Caco-2 (cell line): Measurements from ENCODE around the gene SART1. TPM values are rescaled to one million over a fixed set of nuclear protein-coding genes. Genes with fewer than 3 reads are reported as not detected.
A peak's percentile ranks its signal among the peaks of the same experiment; 100 is the strongest.

ENCODE experiments used
- BruUV-seq: library from RNA; stranded (reverse); fragments of 400-500 nt; replicated peaks from 2 replicates; lab custom pipeline; 2021; lab: Mats Ljungman, UMichigan
- CTCF ChIA-PET: fragments of 300-600 bp; sonication (Branson Sonifier 250); formaldehyde crosslinking; loops from one replicate; lab custom pipeline; 2022; ENCODE audit warnings: antibody characterized with exemption; lab: Charles Lee
- POLR2A ChIA-PET: fragments of 300-600 bp; sonication (Branson Sonifier 250); formaldehyde crosslinking; loops from one replicate; lab custom pipeline; 2022; ENCODE audit warnings: antibody characterized with exemption; lab: Charles Lee
- DNase-seq, 2 experiments: peaks; one replicate each; pipeline versions ENCODE4 v3.0.0 to v3.0.0-alpha.2; 2020 to 2022
- H3K27me3 ChIP-seq: replicated peaks from 2 replicates; pipeline ENCODE4 v1.6.0; 2011; ENCODE audit warnings: low read length; ENCODE audit not compliant: control insufficient read depth, insufficient read depth
- H3K36me3 ChIP-seq: 2 replicates; pipeline ENCODE4 v1.5.1; 2011; ENCODE audit warnings: low read length; ENCODE audit not compliant: control insufficient read depth, insufficient read depth
- H3K4me1 ChIP-seq: fragments of 250-450 bp; sonication (Bioruptor Pico); 2 replicates; pipeline ENCODE4 v1.5.1; 2020; ENCODE audit warnings: mild to moderate bottlenecking
- H3K4me3 ChIP-seq: 2 replicates; pipeline ENCODE4 v1.5.1; 2011; ENCODE audit warnings: low read depth, mild to moderate bottlenecking, control low read depth, low read length
- H3K9me3 ChIP-seq: fragments of 250-450 bp; sonication (Bioruptor Pico); 2 replicates; pipeline ENCODE4 v1.5.1; 2020; ENCODE audit warnings: mild to moderate bottlenecking, moderate library complexity
- H3K27ac Mint-ChIP-seq: one replicate; pipeline ENCODE4 v1.8.0; 2022; ENCODE audit warnings: mixed read lengths; ENCODE audit not compliant: unreplicated experiment
- H3K27me3 Mint-ChIP-seq: one replicate; pipeline ENCODE4 v1.8.0; 2022; ENCODE audit warnings: mixed read lengths; ENCODE audit not compliant: insufficient read depth, unreplicated experiment
- H3K36me3 Mint-ChIP-seq: one replicate; pipeline ENCODE4 v1.8.0; 2022; ENCODE audit warnings: mild to moderate bottlenecking, mixed read lengths; ENCODE audit not compliant: insufficient read depth, unreplicated experiment
- H3K4me1 Mint-ChIP-seq: one replicate; pipeline ENCODE4 v1.8.0; 2022; ENCODE audit warnings: low read depth, mixed read lengths; ENCODE audit not compliant: unreplicated experiment
- H3K4me3 Mint-ChIP-seq: one replicate; pipeline ENCODE4 v1.8.0; 2022; ENCODE audit warnings: mild to moderate bottlenecking, moderate library complexity, mixed read lengths; ENCODE audit not compliant: unreplicated experiment
- H3K9me3 Mint-ChIP-seq: one replicate; pipeline ENCODE4 v1.8.0; 2022; ENCODE audit warnings: mixed read lengths; ENCODE audit not compliant: unreplicated experiment
- intact Hi-C: fragments of 100-400 bp; cut with micrococcal nuclease; formaldehyde crosslinking; loops from one replicate; pipeline ENCODE4 v1.10.0; 2022; ENCODE audit not compliant: unreplicated experiment
- total RNA-seq: library from RNA; stranded (reverse); gene quantifications from 2 replicates; pipeline ENCODE4 v1.2.3, GENCODE V29; 2022
- TF ChIP-seq, protein P1 (sequence below), 2 experiments: fragments of 200-600 bp in 1 of 2; IDR thresholded peaks; 1 replicate in 1 of 2; 2 replicates in 1 of 2; pipeline versions ENCODE4 v1.5.1 to v1.8.0; 2011 to 2022; ENCODE audit warnings: antibody characterized with exemption in 1 of 2, control low read depth in 1 of 2, inconsistent platforms in 1 of 2, low read depth in 1 of 2, low read length in 1 of 2, mild to moderate bottlenecking in 1 of 2, moderate library complexity in 1 of 2; ENCODE audit not compliant: insufficient read depth in 1 of 2, severe bottlenecking in 1 of 2, unreplicated experiment in 1 of 2

The SART1 gene
- total RNA-seq, 1 experiment from 2014 or later = 78.0 TPM

DNA sequence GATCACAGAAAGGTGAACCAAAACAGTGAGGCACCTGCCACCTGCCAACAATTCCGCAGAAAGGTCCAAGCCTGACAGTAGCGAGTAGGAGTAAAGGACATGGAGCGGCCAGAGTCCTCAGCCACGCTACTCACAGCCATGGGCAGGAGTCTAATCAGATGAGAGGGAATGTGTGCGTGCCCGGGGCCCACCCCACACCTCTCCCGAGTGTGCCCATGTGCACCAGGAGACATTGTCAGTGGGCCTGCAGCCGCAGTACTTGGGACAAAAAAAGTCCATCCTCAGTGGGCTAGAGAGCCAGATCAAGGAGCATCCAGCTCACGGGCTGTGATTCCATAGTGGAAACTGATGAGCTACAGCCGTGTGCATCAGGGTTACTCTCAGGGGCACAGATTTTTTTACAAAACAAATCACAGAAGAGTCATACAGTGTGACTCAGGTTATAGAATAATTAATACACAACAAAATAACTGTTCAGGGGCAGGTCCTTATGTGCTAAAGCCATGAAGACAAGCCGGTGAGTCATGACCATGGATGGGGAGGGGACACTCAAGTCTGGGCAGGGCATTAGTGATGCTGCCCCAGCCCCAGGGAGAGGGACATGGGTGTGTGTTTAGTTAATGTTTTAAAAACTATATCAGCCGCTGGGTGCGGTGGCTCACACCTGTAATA, 12.0 kb downstream of the SART1 start:
- Histone ChIP-seq H3K36me3 (no peaks in the 10 kb centered on the region), H3K27me3 (no peaks in the 10 kb centered on the region), H3K4me1 (no peaks in the 10 kb centered on the region), H3K4me3 (no peak overlapping the region), H3K9me3 (no peaks in the 10 kb centered on the region)
- BruUV-seq = no TSS peak
- Mint-ChIP-seq H3K27ac (no peak overlapping the region), H3K9me3 (no peaks in the 10 kb centered on the region), H3K4me3 (no peak overlapping the region), H3K27me3 (no peaks in the 10 kb centered on the region), H3K36me3 (peaks cover 77% of the 10 kb centered on the region), H3K4me1 (no peaks in the 10 kb centered on the region)
- DNase-seq = no peak
- CTCF ChIA-PET = interaction anchor here (0.7 to 1.2 kb wide), 2 partner anchors 67 to 85 kb away, joined by 3 to 5 read pairs; partner anchors contain the start of gene FIBP
- intact Hi-C loops = no loop called here
- TF ChIP-seq, protein P1, sequence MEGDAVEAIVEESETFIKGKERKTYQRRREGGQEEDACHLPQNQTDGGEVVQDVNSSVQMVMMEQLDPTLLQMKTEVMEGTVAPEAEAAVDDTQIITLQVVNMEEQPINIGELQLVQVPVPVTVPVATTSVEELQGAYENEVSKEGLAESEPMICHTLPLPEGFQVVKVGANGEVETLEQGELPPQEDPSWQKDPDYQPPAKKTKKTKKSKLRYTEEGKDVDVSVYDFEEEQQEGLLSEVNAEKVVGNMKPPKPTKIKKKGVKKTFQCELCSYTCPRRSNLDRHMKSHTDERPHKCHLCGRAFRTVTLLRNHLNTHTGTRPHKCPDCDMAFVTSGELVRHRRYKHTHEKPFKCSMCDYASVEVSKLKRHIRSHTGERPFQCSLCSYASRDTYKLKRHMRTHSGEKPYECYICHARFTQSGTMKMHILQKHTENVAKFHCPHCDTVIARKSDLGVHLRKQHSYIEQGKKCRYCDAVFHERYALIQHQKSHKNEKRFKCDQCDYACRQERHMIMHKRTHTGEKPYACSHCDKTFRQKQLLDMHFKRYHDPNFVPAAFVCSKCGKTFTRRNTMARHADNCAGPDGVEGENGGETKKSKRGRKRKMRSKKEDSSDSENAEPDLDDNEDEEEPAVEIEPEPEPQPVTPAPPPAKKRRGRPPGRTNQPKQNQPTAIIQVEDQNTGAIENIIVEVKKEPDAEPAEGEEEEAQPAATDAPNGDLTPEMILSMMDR (IDR thresholded peaks at IDR 0.05; ENCODE audit: insufficient read depth in 1 of 2, low read depth in 1 of 2, low read length in 1 of 2, severe bottlenecking in 1 of 2, unreplicated experiment in 1 of 2) = no peak
- POLR2A ChIA-PET = no interaction called here

DNA sequence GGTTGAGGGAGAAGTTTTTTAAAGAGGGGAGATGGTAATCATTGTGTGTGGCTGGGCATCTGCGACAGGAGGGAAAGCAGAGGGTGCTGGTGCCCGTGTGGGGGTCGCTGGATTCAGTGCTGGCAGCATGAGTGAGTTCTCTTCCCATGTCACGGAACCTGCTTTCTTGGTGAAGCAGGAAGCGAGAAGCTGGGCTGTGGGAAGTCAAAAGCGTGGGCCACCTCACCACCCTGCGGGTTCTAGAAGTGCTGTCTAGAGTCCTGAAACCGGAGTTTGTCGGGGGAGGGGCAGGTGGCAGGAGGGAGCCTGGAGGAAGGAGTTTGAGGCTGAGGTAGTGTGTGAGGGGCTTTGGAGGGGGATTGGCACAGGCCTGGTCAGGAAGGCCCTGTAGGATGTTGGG, 14.2 kb downstream of the SART1 start:
- Mint-ChIP-seq H3K4me1 (no peaks in the 10 kb centered on the region), H3K36me3 (peaks cover 76% of the 10 kb centered on the region), H3K27ac (peak overlapping the region; percentile 43), H3K4me3 (no peak overlapping the region), H3K9me3 (no peaks in the 10 kb centered on the region), H3K27me3 (no peaks in the 10 kb centered on the region)
- CTCF ChIA-PET = no interaction called here
- H3K4me1 ChIP-seq = no peaks in the 10 kb centered on the region
- TF ChIP-seq, protein P1 (IDR thresholded peaks at IDR 0.05; ENCODE audit: insufficient read depth in 1 of 2, low read depth in 1 of 2, low read length in 1 of 2, severe bottlenecking in 1 of 2, unreplicated experiment in 1 of 2) = no peak
- no peak overlapping the region for H3K4me3 ChIP-seq
- intact Hi-C loops = no loop called here
- POLR2A ChIA-PET = no interaction called here
- H3K27me3 ChIP-seq = no peaks in the 10 kb centered on the region
- DNase-seq = no peak
- no peaks in the 10 kb centered on the region for H3K9me3 ChIP-seq
- no peaks in the 10 kb centered on the region for H3K36me3 ChIP-seq
- no TSS peak for BruUV-seq

DNA sequence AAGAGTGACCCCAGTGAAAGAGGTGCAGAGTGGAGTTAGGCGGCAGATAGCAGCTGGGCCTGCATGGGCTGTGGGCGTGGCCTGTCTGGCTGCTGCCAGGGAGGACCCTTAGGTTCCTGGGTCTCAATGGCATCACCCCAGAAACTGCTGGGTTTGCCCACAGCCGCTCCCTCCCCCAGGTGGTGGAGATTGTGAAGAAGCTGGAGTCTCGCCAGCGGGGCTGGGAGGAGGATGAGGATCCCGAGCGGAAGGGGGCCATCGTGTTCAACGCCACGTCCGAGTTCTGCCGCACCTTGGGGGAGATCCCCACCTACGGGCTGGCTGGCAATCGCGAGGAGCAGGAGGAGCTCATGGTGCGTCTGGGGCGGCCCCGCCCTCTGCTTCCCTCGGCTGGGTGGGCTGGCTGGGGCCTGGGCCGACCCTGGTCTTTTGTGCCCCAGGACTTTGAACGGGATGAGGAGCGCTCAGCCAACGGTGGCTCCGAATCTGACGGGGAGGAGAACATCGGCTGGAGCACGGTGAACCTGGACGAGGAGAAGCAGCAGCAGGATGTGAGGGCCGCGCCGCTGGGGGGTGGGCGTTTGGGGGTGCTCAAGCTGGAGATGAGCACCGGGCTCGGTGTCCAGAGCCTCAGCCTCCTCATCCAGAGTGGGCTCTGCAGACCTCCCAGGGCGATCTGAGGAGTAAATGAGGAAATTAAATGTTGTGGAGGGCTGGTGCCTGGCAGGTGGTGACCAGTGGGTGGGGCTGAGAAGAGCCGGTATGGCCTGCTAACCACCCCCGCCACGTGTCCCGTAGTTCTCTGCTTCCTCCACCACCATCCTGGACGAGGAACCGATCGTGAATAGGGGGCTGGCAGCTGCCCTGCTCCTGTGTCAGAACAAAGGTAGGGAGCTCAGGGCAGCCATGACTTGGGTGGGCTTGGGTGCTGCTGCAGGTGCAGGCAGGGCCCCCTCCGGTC, 15.0 kb downstream of the SART1 start:
- no TSS peak for BruUV-seq
- H3K27me3 Mint-ChIP-seq = no peaks in the 10 kb centered on the region
- intact Hi-C loops = no loop called here
- H3K27ac Mint-ChIP-seq = peak overlapping the region; percentile 43
- H3K36me3 ChIP-seq = no peaks in the 10 kb centered on the region
- H3K9me3 Mint-ChIP-seq = no peaks in the 10 kb centered on the region
- no peaks in the 10 kb centered on the region for H3K4me1 ChIP-seq
- H3K4me3 Mint-ChIP-seq = no peak overlapping the region
- DNase-seq = no peak
- TF ChIP-seq, protein P1 (IDR thresholded peaks at IDR 0.05; ENCODE audit: insufficient read depth in 1 of 2, low read depth in 1 of 2, low read length in 1 of 2, severe bottlenecking in 1 of 2, unreplicated experiment in 1 of 2) = no peak
- H3K4me3 ChIP-seq = no peak overlapping the region
- no peaks in the 10 kb centered on the region for H3K27me3 ChIP-seq
- ChIA-PET CTCF (interaction anchor here (0.6 kb wide), 1 partner anchor 88 kb away, joined by 6 read pairs; the partner anchor contains the start of gene FIBP), POLR2A (no interaction called here)
- H3K9me3 ChIP-seq = no peaks in the 10 kb centered on the region
- no peaks in the 10 kb centered on the region for H3K4me1 Mint-ChIP-seq
- H3K36me3 Mint-ChIP-seq = peaks cover 76% of the 10 kb centered on the region
